Hepatocyte (in vitro differentiated cells): ENCODE measurements around the gene ATRAID. TPM values are rescaled to one million over a fixed set of nuclear protein-coding genes. Genes with fewer than 3 reads are reported as not detected.

Experiments
- DNase-seq: peaks from one replicate; pipeline ENCODE4 v3.0.0-alpha.2; 2016; ENCODE audit warnings: low spot score
- H2AFZ ChIP-seq: fragments of 200-600 bp; sonication (generic); 2 replicates; pipeline ENCODE4 v1.6.0; 2016; ENCODE audit warnings: antibody characterized with exemption, mild to moderate bottlenecking
- H3K27ac ChIP-seq: fragments of 200-600 bp; sonication (generic); 2 replicates; pipeline ENCODE4 v1.5.1; 2016; ENCODE audit warnings: mild to moderate bottlenecking
- H3K27me3 ChIP-seq: fragments of 200-600 bp; sonication (generic); 2 replicates; pipeline ENCODE4 v1.6.1; 2016
- H3K36me3 ChIP-seq: fragments of 200-600 bp; sonication (generic); replicated peaks from 2 replicates; pipeline ENCODE4 v1.5.1; 2016; ENCODE audit warnings: low read depth; ENCODE audit not compliant: insufficient read depth
- H3K4me1 ChIP-seq: fragments of 200-600 bp; sonication (generic); 2 replicates; pipeline ENCODE4 v1.5.1; 2016; ENCODE audit warnings: mild to moderate bottlenecking, moderate library complexity; ENCODE audit not compliant: insufficient read depth
- H3K4me2 ChIP-seq: fragments of 200-600 bp; sonication (generic); 2 replicates; pipeline ENCODE4 v1.6.0; 2016
- H3K4me3 ChIP-seq: fragments of 200-600 bp; sonication (generic); 2 replicates; pipeline ENCODE4 v1.5.1; 2016; ENCODE audit warnings: mild to moderate bottlenecking
- H3K79me2 ChIP-seq: fragments of 200-600 bp; sonication (generic); 2 replicates; pipeline ENCODE4 v1.6.0; 2017; ENCODE audit warnings: mild to moderate bottlenecking
- H3K9me2 ChIP-seq: fragments of 200-600 bp; sonication (generic); replicated peaks from 2 replicates; pipeline ENCODE4 v1.6.0; 2017; ENCODE audit warnings: mild to moderate bottlenecking; ENCODE audit not compliant: insufficient read depth
- H3K9me3 ChIP-seq: fragments of 200-600 bp; sonication (generic); 2 replicates; pipeline ENCODE4 v1.5.1; 2016; ENCODE audit warnings: low read depth, mild to moderate bottlenecking
- H4K20me1 ChIP-seq: fragments of 200-600 bp; sonication (generic); 2 replicates; pipeline ENCODE4 v1.6.0; 2016; ENCODE audit warnings: mild to moderate bottlenecking; ENCODE audit not compliant: insufficient read depth, poor library complexity, severe bottlenecking
- EZH2 ChIP-seq: fragments of 200-600 bp; sonication (generic); IDR thresholded peaks from 2 replicates; pipeline ENCODE4 v1.6.1; 2016; ENCODE audit warnings: antibody characterized with exemption, mild to moderate bottlenecking, borderline replicate concordance
- EZH2phosphoT487 ChIP-seq: fragments of 200-600 bp; sonication (generic); IDR thresholded peaks from one replicate; pipeline ENCODE4 v1.6.1; 2018; ENCODE audit warnings: antibody characterized with exemption, mild to moderate bottlenecking, low read depth, moderate library complexity; ENCODE audit not compliant: unreplicated experiment, severe bottlenecking
- WGBS: methylation state at CpG from one replicate; pipeline ENCODE4 v1.1.6; 2016; ENCODE audit warnings: low lambda C conversion rate; ENCODE audit errors: missing lambda C conversion rate; 5-methylcytosine and 5-hydroxymethylcytosine counted together
- polyA plus RNA-seq: library from polyadenylated mRNA; unstranded; fragments of >200 nt; fragmentation: Nextera tagmentation; extraction: Ambion mirVana; gene quantifications from 2 replicates; pipeline ENCODE4 v1.2.1, GENCODE V29; 2016
- total RNA-seq: library from RNA; depleted of rRNA; stranded (reverse); fragments of >200 nt; gene quantifications from 2 replicates; pipeline ENCODE4 v1.2.3, GENCODE V29; 2014
- TF ChIP-seq, protein P1 (sequence below): fragments of 200-600 bp; sonication (generic); IDR thresholded peaks from 2 replicates; pipeline ENCODE4 v1.5.1; 2016; ENCODE audit warnings: antibody characterized with exemption, mild to moderate bottlenecking; ENCODE audit not compliant: poor library complexity

ATRAID gene
- total and polyA plus RNA-seq, 2 experiments from 2014 or later = 173 to 259 TPM

DNA sequence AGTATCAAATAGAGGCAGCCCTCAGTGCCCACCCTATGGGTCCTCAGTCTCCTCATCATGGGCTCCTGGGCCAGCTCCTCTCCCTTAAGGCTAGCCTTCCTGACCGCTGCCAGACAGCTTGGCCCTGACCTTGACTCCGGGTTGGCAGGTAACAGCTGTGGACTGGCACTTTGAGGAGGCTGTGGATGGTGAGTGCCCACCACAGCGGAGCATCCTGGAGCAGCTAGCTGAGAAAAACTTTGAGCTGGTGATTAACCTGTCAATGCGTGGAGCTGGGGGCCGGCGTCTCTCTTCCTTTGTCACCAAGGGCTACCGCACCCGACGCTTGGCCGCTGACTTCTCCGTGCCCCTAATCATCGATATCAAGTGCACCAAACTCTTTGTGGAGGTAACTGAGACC lies 24.3 kb downstream of the ATRAID start:
- DNase-seq = no peak
- Histone ChIP-seq H2AFZ (no peak overlapping the region), H3K9me3 (no peaks in the 10 kb centered on the region), H3K4me1 (no peaks in the 10 kb centered on the region), H3K27ac (no peak overlapping the region), H3K27me3 (no peaks in the 10 kb centered on the region), H3K4me2 (no peak overlapping the region), H4K20me1 (no peaks in the 10 kb centered on the region), H3K4me3 (no peak overlapping the region), H3K79me2 (no peaks in the 10 kb centered on the region), H3K9me2 (no peaks in the 10 kb centered on the region), H3K36me3 (no peaks in the 10 kb centered on the region)
- WGBS = 96% methylated on average over 12 of the region's 12 CpGs
- TF ChIP-seq, protein P1, sequence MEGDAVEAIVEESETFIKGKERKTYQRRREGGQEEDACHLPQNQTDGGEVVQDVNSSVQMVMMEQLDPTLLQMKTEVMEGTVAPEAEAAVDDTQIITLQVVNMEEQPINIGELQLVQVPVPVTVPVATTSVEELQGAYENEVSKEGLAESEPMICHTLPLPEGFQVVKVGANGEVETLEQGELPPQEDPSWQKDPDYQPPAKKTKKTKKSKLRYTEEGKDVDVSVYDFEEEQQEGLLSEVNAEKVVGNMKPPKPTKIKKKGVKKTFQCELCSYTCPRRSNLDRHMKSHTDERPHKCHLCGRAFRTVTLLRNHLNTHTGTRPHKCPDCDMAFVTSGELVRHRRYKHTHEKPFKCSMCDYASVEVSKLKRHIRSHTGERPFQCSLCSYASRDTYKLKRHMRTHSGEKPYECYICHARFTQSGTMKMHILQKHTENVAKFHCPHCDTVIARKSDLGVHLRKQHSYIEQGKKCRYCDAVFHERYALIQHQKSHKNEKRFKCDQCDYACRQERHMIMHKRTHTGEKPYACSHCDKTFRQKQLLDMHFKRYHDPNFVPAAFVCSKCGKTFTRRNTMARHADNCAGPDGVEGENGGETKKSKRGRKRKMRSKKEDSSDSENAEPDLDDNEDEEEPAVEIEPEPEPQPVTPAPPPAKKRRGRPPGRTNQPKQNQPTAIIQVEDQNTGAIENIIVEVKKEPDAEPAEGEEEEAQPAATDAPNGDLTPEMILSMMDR = no peak
- TF ChIP-seq EZH2 = no peak
- TF ChIP-seq EZH2phosphoT487 = no peak

DNA sequence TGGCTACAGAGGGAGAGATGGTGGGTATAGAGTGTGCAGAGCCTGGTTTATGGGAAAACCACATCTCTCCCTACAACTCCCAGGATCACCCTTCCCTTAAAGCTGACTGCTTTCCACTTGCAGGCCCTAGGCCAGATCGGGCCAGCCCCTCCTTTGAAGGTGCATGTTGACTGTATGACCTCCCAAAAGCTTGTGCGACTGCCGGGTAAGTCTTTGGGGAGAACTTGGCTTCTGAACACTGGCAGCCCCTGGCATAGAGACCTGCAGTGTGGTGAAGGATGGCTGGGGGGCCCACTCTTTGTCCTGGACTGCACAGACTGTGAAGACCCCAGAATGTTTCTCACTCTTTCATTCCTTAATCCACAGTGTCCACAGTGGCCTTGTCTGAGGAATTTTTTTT lies 24.8 kb downstream of the ATRAID start:
- Histone ChIP-seq H3K4me2 (no peak overlapping the region), H4K20me1 (no peaks in the 10 kb centered on the region), H3K9me3 (no peaks in the 10 kb centered on the region), H3K27me3 (no peaks in the 10 kb centered on the region), H3K79me2 (no peaks in the 10 kb centered on the region), H3K9me2 (no peaks in the 10 kb centered on the region), H3K36me3 (no peaks in the 10 kb centered on the region), H3K4me1 (no peaks in the 10 kb centered on the region), H3K27ac (no peak overlapping the region), H3K4me3 (no peak overlapping the region), H2AFZ (no peak overlapping the region)
- TF ChIP-seq EZH2 = no peak
- TF ChIP-seq EZH2phosphoT487 = no peak
- TF ChIP-seq, protein P1 = no peak
- 98% methylated on average over 3 of the region's 3 CpGs for WGBS
- no peak for DNase-seq

DNA sequence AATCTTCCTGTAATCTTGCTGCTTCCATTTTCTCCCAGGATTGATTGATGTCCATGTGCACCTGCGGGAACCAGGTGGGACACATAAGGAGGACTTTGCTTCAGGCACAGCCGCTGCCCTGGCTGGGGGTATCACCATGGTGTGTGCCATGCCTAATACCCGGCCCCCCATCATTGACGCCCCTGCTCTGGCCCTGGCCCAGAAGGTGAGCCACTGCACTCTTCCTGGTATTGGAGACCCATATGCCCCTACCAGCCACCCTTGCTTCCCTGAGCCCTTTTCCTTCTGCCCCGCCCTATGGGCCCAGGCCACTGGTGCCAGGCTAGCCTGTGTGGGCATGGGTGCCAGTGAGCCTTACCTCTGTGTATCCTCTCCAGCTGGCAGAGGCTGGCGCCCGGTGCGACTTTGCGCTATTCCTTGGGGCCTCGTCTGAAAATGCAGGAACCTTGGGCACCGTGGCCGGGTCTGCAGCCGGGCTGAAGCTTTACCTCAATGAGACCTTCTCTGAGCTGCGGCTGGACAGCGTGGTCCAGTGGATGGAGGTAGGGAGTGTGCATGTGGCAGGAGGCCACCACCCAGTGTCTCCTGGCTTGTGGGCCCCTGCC lies 25.6 kb downstream of the ATRAID start:
- no peak overlapping the region for H2AFZ ChIP-seq
- DNase-seq = no peak
- H3K36me3 ChIP-seq = no peaks in the 10 kb centered on the region
- H3K4me2 ChIP-seq = no peak overlapping the region
- H3K27me3 ChIP-seq = no peaks in the 10 kb centered on the region
- H3K79me2 ChIP-seq = no peaks in the 10 kb centered on the region
- 96% methylated on average over 15 of the region's 15 CpGs for WGBS
- no peaks in the 10 kb centered on the region for H3K4me1 ChIP-seq
- TF ChIP-seq EZH2phosphoT487 = no peak
- TF ChIP-seq EZH2 = no peak
- TF ChIP-seq, protein P1 = no peak
- no peaks in the 10 kb centered on the region for H3K9me2 ChIP-seq
- H3K9me3 ChIP-seq = no peaks in the 10 kb centered on the region
- no peak overlapping the region for H3K4me3 ChIP-seq
- no peak overlapping the region for H3K27ac ChIP-seq
- H4K20me1 ChIP-seq = no peaks in the 10 kb centered on the region

DNA sequence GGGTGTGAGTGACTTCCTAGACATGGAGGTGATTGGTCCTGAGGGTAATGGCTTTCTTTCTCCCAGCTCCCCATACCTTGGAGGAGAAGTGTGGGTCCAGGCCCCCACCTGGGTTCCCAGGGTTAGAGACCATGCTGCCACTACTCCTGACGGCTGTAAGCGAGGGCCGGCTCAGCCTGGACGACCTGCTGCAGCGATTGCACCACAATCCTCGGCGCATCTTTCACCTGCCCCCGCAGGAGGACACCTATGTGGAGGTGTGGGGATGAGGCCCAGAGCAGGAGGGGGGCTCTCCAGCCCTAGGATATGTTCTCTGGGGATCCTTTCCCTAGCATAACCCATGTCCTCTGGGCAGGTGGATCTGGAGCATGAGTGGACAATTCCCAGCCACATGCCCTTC lies 27.1 kb downstream of the ATRAID start:
- no peaks in the 10 kb centered on the region for H3K36me3 ChIP-seq
- H3K9me3 ChIP-seq = no peaks in the 10 kb centered on the region
- 96% methylated on average over 8 of the region's 8 CpGs for WGBS
- H3K27ac ChIP-seq = no peak overlapping the region
- H4K20me1 ChIP-seq = no peaks in the 10 kb centered on the region
- DNase-seq = no peak
- H3K79me2 ChIP-seq = no peaks in the 10 kb centered on the region
- H3K4me3 ChIP-seq = no peak overlapping the region
- TF ChIP-seq, protein P1 = no peak
- TF ChIP-seq EZH2 (no peak), EZH2phosphoT487 (no peak)
- no peak overlapping the region for H3K4me2 ChIP-seq
- no peak overlapping the region for H2AFZ ChIP-seq
- H3K9me2 ChIP-seq = no peaks in the 10 kb centered on the region
- no peaks in the 10 kb centered on the region for H3K4me1 ChIP-seq
- no peaks in the 10 kb centered on the region for H3K27me3 ChIP-seq
